HepG2 (cell line): ENCODE results near the gene BAIAP2L1. TPM values are rescaled to one million over a fixed set of nuclear protein-coding genes. Genes with fewer than 3 reads are reported as not detected.

Experiments
- DNMT3B ChIP-seq: conservative IDR thresholded peaks from 2 replicates; pipeline ENCODE4 v1.6.1; 2016; ENCODE audit warnings: missing biosample characterization, control low read depth
- EHMT2 ChIP-seq: fragments of 200-600 bp; sonication (generic); IDR thresholded peaks from 2 replicates; pipeline ENCODE4 v1.7.0; 2017; ENCODE audit warnings: antibody characterized with exemption, low read depth, low read length, borderline replicate concordance
- GLI4 ChIP-seq: sonication (generic); formaldehyde crosslinking; IDR thresholded peaks from 2 replicates; pipeline ENCODE4 v1.5.1; 2020; ENCODE audit warnings: missing genetic modification reagents, mild to moderate bottlenecking, moderate library complexity, borderline replicate concordance
- GPN1 ChIP-seq: sonication (generic); formaldehyde crosslinking; IDR thresholded peaks from 2 replicates; pipeline ENCODE4 v1.5.1; 2020; ENCODE audit warnings: missing genetic modification reagents, borderline replicate concordance
- NR2F2 ChIP-seq: IDR thresholded peaks from 2 replicates; pipeline ENCODE4 v1.6.1; 2012; ENCODE audit warnings: low read depth, inconsistent platforms, borderline replicate concordance
- PHF20 ChIP-seq: sonication (generic); formaldehyde crosslinking; IDR thresholded peaks from 2 replicates; pipeline ENCODE4 v1.5.0; 2020; ENCODE audit warnings: mild to moderate bottlenecking, missing genetic modification reagents
- SIN3A ChIP-seq: IDR thresholded peaks from 2 replicates; pipeline ENCODE4 v1.6.1; 2011; ENCODE audit warnings: low read depth, mild to moderate bottlenecking, control low read depth, low read length, borderline replicate concordance
- TBX3 ChIP-seq: fragments of 450-650 bp; IDR thresholded peaks from 2 replicates; pipeline ENCODE4 v1.6.1; 2017; ENCODE audit warnings: antibody characterized with exemption, mild to moderate bottlenecking, inconsistent platforms, borderline replicate concordance
- TGIF2 ChIP-seq: IDR thresholded peaks from 2 replicates; pipeline ENCODE4 v1.6.1; 2016; ENCODE audit warnings: control low read depth, missing compliant biosample characterization
- ZFP36L2 ChIP-seq: sonication (generic); formaldehyde crosslinking; IDR thresholded peaks from 2 replicates; pipeline ENCODE4 v1.4.0; 2020; ENCODE audit warnings: missing genetic modification reagents
- ZGPAT ChIP-seq: IDR thresholded peaks from 2 replicates; pipeline ENCODE4 v1.6.1; 2016; ENCODE audit warnings: mild to moderate bottlenecking
- ZNF180 ChIP-seq: sonication (generic); formaldehyde crosslinking; IDR thresholded peaks from 2 replicates; pipeline ENCODE4 v1.4.0; 2020; ENCODE audit warnings: low read depth, missing genetic modification reagents, borderline replicate concordance
- ZNF20 ChIP-seq: sonication (generic); formaldehyde crosslinking; IDR thresholded peaks from 2 replicates; pipeline ENCODE4 v1.4.0; 2020; ENCODE audit warnings: mild to moderate bottlenecking, moderate library complexity, missing genetic modification reagents
- ZNF350 ChIP-seq: sonication (generic); formaldehyde crosslinking; IDR thresholded peaks from 2 replicates; pipeline ENCODE4 v1.4.0; 2020; ENCODE audit warnings: mild to moderate bottlenecking, low read depth, missing genetic modification reagents, borderline replicate concordance
- ZNF713 ChIP-seq: sonication (generic); formaldehyde crosslinking; IDR thresholded peaks from 2 replicates; pipeline ENCODE4 v1.4.0; 2020; ENCODE audit warnings: mild to moderate bottlenecking, missing genetic modification reagents
- ZNF766 ChIP-seq: sonication (generic); formaldehyde crosslinking; IDR thresholded peaks from 2 replicates; pipeline ENCODE4 v1.5.0; 2020; ENCODE audit warnings: missing genetic modification reagents, borderline replicate concordance
- polyA plus RNA-seq, 8 experiments: library from polyadenylated mRNA; depleted of rRNA in 3 of 8; stranded (reverse) in 7 of 8; unstranded in 1 of 8; fragments of >200 nt; fragmentation: Illumina TruSeq in 4 of 8; extraction: Trizol in 4 of 8; gene quantifications; 2 replicates each; pipeline versions ENCODE4 v1.2.1 to v1.2.3, GENCODE V29; 2011 to 2016; ENCODE audit warnings: low read depth in 4 of 8, missing spikeins in 1 of 8, mixed read lengths in 1 of 8; ENCODE audit not compliant: insufficient read depth in 1 of 8
- total RNA-seq, 5 experiments: library from RNA; depleted of rRNA; stranded (reverse); fragments of >200 nt; fragmentation: Illumina TruSeq; extraction: Trizol; gene quantifications; 2 replicates each; pipeline ENCODE4 v1.2.3, GENCODE V29; 2016; ENCODE audit warnings: low read depth in 1 of 5
- TF ChIP-seq, protein P1 (sequence below): sonication (generic); formaldehyde crosslinking; IDR thresholded peaks from 2 replicates; pipeline ENCODE4 v1.4.0; 2020; ENCODE audit warnings: mild to moderate bottlenecking, missing genetic modification reagents, borderline replicate concordance
- TF ChIP-seq, protein P2 (sequence below): sonication (generic); formaldehyde crosslinking; IDR thresholded peaks from 2 replicates; pipeline ENCODE4 v1.4.0; 2020; ENCODE audit warnings: missing genetic modification reagents
- TF ChIP-seq, protein P3 (sequence below): sonication (generic); formaldehyde crosslinking; IDR thresholded peaks from 2 replicates; pipeline ENCODE4 v1.4.0; 2020; ENCODE audit warnings: mild to moderate bottlenecking, missing genetic modification reagents

The BAIAP2L1 gene
- total and polyA plus RNA-seq, 2 of the 13 experiments (the other 11 are each of a cell fraction or from before 2014, with no cell fraction given), result 13.0 to 21.5 TPM

- TF ChIP-seq ZGPAT (CRISPR knock-in tag) (peak; percentile 91; the same call in 1 of the 2 replicates), PHF20 (no peak), ZNF20 (CRISPR knock-in tag) (no peak), ZNF766 (CRISPR knock-in tag) (peak; percentile 48; the same call in 1 of the 2 replicates), GLI4 (CRISPR knock-in tag) (no peak), SIN3A (0 out of 2 replicates have a peak, but pooled peaks have one; percentile 51), TBX3 (peak; percentile 78; the same call in 1 of the 2 replicates), ZFP36L2 (CRISPR knock-in tag) (no peak), ZNF713 (no peak), ZNF350 (peak; percentile 76; the same call in 1 of the 2 replicates), TGIF2 (CRISPR knock-in tag) (no peak), DNMT3B (CRISPR knock-in tag) (peak; percentile 91; the same call in 1 of the 2 replicates), GPN1 (CRISPR knock-in tag) (no peak), EHMT2 (no peak; the same call in 1 of the 2 replicates), ZNF180 (no peak), NR2F2 (peak; percentile 94)
- TF ChIP-seq, protein P1, sequence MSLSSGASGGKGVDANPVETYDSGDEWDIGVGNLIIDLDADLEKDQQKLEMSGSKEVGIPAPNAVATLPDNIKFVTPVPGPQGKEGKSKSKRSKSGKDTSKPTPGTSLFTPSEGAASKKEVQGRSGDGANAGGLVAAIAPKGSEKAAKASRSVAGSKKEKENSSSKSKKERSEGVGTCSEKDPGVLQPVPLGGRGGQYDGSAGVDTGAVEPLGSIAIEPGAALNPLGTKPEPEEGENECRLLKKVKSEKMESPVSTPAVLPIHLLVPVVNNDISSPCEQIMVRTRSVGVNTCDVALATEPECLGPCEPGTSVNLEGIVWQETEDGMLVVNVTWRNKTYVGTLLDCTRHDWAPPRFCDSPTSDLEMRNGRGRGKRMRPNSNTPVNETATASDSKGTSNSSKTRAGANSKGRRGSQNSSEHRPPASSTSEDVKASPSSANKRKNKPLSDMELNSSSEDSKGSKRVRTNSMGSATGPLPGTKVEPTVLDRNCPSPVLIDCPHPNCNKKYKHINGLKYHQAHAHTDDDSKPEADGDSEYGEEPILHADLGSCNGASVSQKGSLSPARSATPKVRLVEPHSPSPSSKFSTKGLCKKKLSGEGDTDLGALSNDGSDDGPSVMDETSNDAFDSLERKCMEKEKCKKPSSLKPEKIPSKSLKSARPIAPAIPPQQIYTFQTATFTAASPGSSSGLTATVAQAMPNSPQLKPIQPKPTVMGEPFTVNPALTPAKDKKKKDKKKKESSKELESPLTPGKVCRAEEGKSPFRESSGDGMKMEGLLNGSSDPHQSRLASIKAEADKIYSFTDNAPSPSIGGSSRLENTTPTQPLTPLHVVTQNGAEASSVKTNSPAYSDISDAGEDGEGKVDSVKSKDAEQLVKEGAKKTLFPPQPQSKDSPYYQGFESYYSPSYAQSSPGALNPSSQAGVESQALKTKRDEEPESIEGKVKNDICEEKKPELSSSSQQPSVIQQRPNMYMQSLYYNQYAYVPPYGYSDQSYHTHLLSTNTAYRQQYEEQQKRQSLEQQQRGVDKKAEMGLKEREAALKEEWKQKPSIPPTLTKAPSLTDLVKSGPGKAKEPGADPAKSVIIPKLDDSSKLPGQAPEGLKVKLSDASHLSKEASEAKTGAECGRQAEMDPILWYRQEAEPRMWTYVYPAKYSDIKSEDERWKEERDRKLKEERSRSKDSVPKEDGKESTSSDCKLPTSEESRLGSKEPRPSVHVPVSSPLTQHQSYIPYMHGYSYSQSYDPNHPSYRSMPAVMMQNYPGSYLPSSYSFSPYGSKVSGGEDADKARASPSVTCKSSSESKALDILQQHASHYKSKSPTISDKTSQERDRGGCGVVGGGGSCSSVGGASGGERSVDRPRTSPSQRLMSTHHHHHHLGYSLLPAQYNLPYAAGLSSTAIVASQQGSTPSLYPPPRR, result peak; percentile 97
- TF ChIP-seq, protein P2, sequence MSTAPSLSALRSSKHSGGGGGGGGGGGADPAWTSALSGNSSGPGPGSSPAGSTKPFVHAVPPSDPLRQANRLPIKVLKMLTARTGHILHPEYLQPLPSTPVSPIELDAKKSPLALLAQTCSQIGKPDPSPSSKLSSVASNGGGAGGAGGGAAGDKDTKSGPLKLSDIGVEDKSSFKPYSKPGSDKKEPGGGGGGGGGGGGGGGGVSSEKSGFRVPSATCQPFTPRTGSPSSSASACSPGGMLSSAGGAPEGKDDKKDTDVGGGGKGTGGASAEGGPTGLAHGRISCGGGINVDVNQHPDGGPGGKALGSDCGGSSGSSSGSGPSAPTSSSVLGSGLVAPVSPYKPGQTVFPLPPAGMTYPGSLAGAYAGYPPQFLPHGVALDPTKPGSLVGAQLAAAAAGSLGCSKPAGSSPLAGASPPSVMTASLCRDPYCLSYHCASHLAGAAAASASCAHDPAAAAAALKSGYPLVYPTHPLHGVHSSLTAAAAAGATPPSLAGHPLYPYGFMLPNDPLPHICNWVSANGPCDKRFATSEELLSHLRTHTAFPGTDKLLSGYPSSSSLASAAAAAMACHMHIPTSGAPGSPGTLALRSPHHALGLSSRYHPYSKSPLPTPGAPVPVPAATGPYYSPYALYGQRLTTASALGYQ, result peak; percentile 94
- TF ChIP-seq, protein P3, sequence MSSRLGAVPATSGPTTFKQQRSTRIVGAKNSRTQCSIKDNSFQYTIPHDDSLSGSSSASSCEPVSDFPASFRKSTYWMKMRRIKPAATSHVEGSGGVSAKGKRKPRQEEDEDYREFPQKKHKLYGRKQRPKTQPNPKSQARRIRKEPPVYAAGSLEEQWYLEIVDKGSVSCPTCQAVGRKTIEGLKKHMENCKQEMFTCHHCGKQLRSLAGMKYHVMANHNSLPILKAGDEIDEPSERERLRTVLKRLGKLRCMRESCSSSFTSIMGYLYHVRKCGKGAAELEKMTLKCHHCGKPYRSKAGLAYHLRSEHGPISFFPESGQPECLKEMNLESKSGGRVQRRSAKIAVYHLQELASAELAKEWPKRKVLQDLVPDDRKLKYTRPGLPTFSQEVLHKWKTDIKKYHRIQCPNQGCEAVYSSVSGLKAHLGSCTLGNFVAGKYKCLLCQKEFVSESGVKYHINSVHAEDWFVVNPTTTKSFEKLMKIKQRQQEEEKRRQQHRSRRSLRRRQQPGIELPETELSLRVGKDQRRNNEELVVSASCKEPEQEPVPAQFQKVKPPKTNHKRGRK (CRISPR knock-in tag), result no peak
Measured at GRCh38 chr7:98418636-98419315, 17.9 kb upstream of the BAIAP2L1 start (continued).
